GM15510 (cell line): ENCODE results near the gene RASA1.

Experiments
- POLR2A ChIP-seq: IDR thresholded peaks from 3 replicates; pipeline ENCODE4 v1.6.1; 2011; ENCODE audit warnings: borderline replicate concordance; ENCODE audit not compliant: insufficient read length; ENCODE audit errors: extremely low read depth

The RASA1 gene

DNA sequence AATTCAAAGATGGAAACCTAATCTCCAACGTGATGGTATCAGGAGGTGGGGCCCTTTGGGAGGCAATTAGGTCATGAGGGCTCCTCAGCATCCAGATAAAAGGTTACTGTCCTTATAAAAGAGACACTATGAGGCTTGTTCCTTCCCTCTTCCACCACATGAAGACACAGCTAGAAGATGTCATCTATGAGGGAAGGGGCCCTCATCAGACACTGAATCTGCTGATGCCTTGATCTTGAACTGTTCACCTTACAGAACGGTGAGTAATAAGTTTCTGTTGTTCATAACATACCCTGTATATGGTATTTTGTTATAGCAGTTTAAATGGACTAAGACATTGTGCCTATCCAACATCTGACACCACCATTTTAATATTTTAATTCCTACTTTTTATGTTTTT lies 164.8 kb downstream of the RASA1 start:
- TF ChIP-seq POLR2A = no peak

DNA sequence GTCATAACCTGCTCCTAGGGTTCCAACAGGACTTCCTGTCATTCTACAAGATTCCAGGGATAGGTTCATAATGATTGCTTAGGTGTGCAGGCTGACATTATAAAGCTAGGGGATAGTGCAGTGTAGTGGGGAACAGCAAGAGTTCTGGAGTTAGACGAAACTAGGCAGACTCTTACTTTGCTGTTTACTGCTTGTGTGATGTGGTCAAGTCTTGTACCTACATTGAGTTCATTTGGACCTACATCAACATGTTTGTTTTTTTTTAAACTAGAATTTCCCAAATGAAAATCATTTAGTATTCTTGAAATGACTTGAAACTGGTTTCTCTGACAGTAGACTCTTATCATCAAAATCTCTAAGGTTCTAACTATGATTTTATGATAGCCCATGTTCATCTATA lies 166.3 kb downstream of the RASA1 start:
- no peak for TF ChIP-seq POLR2A

DNA sequence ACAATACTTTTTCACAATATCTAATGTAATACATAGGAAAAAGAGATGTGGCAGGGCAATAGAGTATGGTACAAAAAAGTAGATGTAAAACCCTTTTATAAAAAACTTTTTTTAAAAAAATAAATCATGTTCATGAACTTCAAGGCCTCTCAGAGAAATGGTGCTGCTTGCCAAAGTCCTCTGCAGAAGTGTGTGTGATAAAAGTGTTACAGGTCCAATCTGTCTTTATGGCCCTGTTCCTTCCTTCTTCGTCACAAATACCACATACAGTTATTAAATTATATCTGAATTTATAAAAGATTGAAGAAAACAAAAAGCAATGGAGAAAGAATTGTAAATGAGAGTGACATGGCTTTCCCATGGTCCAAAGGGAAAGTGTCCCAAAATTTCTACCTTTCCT lies 166.8 kb downstream of the RASA1 start:
- TF ChIP-seq POLR2A = no peak

DNA sequence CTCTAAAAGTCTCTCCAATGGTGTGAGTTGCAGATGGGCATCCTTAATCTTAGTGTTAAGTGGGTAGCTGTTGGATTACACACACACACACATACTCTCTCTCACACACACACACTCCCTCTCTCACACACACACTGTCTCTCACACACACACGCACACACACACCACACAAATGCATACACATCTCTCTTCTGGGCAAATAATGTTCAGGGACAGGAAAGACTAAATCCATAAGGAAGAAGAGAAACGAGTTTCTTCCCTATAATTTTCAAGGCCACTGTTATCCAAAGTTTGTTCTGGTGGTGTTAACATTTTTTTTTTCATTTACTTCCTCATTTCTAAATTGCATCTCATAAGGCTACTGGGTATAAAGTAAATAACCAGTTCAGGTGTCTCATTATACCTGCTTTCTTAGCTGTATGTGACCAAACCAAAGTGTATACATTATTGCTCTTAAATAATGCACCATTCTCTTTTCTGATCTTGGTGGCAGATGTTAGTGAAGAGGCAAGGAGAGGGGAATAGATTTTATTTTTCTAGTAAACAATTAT lies 167.5 kb downstream of the RASA1 start:
- TF ChIP-seq POLR2A = no peak

DNA sequence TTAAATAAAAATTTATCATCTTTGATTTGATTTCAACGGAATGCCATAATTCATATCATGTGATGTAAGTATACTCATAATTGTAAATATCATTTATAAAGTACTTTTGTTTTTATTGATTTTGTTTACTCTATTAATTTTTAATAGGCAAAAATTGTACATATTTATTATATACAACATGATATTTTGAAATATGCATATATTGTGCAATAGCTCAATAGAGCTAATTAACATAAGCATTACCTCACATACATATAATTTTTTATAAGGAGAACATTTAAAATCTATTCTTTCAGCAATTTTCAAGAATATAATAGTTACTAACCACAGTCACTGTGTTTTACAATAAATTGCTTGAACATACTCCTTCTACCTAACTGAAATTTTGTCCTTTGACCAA lies 170.0 kb downstream of the RASA1 start:
- TF ChIP-seq POLR2A = no peak

DNA sequence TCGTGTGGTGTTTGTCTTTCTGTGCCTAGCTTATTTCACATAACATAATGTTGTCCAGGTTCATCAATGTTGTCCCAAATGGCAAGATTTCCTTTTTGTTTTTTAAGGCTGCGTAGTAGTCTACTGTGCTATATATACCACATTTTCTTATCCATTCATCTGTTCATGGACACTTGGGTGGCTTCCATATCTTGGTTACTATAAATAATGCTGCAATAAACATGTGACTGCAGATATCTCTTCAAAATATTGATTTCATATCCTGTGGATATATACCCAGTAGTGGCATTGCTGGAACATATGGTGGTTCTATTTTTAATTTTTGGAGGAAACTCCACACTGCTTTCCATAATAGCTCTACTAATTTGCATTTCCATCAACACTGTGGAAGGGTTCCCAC lies 170.5 kb downstream of the RASA1 start:
- no peak for TF ChIP-seq POLR2A
